Panc1 (cell line): ENCODE measurements around the gene NIPSNAP2. TPM values are rescaled to one million over a fixed set of nuclear protein-coding genes. Genes with fewer than 3 reads are reported as not detected.

Experiments used
- ATAC-seq: fragments of 200-7000 bp; cut with Tn5 transposase; 2 replicates; pipeline ENCODE4 v1.9.1; 2020; ENCODE audit warnings: mild to moderate bottlenecking, moderate library complexity
- BruUV-seq: library from RNA; stranded (reverse); fragments of 400-500 nt; replicated peaks from 2 replicates; lab custom pipeline; 2021; lab: Mats Ljungman, UMichigan
- CTCF ChIA-PET: fragments of 300-600 bp; sonication (Branson Sonifier 250); formaldehyde crosslinking; loops from one replicate; lab custom pipeline; 2022; ENCODE audit warnings: antibody characterized with exemption; lab: Charles Lee
- POLR2A ChIA-PET: fragments of 300-600 bp; sonication (Branson Sonifier 250); formaldehyde crosslinking; loops from one replicate; lab custom pipeline; 2022; ENCODE audit warnings: antibody characterized with exemption; lab: Charles Lee
- DNase-seq: peaks from one replicate; pipeline ENCODE4 v3.0.0-alpha.2; 2010; ENCODE audit warnings: low read depth, low spot score
- H3K27ac ChIP-seq: 2 replicates; pipeline ENCODE4 v1.5.1; 2011; ENCODE audit warnings: mild to moderate bottlenecking, low read length, inconsistent platforms
- H3K27me3 ChIP-seq: fragments of 200-500 bp; sonication (Bioruptor generic); 2 replicates; pipeline ENCODE4 v1.6.0; 2014; ENCODE audit warnings: low read length, inconsistent platforms; ENCODE audit not compliant: control insufficient read depth, insufficient read depth
- H3K36me3 ChIP-seq: fragments of 200-500 bp; sonication (Bioruptor generic); 2 replicates; pipeline ENCODE4 v1.5.1; 2014; ENCODE audit warnings: inconsistent platforms, mild to moderate bottlenecking, low read length, moderate library complexity; ENCODE audit not compliant: control insufficient read depth, insufficient read depth
- H3K4me1 ChIP-seq: 2 replicates; pipeline ENCODE4 v1.5.1; 2011; ENCODE audit warnings: inconsistent platforms, mild to moderate bottlenecking, low read length, moderate library complexity; ENCODE audit not compliant: control insufficient read depth, insufficient read depth
- H3K4me3 ChIP-seq, 2 experiments: 2 replicates each; pipeline ENCODE4 v1.5.1; 2011 to 2012; ENCODE audit warnings: low read depth in 2 of 2, low read length in 2 of 2, mild to moderate bottlenecking in 2 of 2, inconsistent platforms in 1 of 2, moderate library complexity in 1 of 2
- H3K9me3 ChIP-seq: fragments of 200-500 bp; sonication (Bioruptor generic); 2 replicates; pipeline ENCODE4 v1.5.1; 2014; ENCODE audit warnings: low read depth, mild to moderate bottlenecking, inconsistent platforms, low read length, moderate library complexity; ENCODE audit not compliant: control insufficient read depth, insufficient read depth
- CTCF ChIP-seq: fragments of 450-650 bp; IDR thresholded peaks from 2 replicates; pipeline ENCODE4 v1.5.1; 2017; ENCODE audit warnings: mild to moderate bottlenecking
- POLR2AphosphoS5 ChIP-seq: IDR thresholded peaks from 2 replicates; pipeline ENCODE4 v1.6.1; 2012; ENCODE audit warnings: mild to moderate bottlenecking, low read depth, low read length, moderate library complexity
- REST ChIP-seq, 2 experiments: IDR thresholded peaks; 2 replicates each; pipeline ENCODE4 v1.6.1; 2011 to 2012; ENCODE audit warnings: low read depth in 2 of 2, control low read depth in 1 of 2, low read length in 1 of 2, mild to moderate bottlenecking in 1 of 2, moderate library complexity in 1 of 2; ENCODE audit not compliant: insufficient read depth in 1 of 2
- SIN3A ChIP-seq: IDR thresholded peaks from 2 replicates; pipeline ENCODE4 v1.6.1; 2012; ENCODE audit warnings: low read depth, mild to moderate bottlenecking, low read length, moderate library complexity, borderline replicate concordance; ENCODE audit not compliant: insufficient read depth
- TCF7L2 ChIP-seq: IDR thresholded peaks from 2 replicates; pipeline ENCODE4 v1.6.1; 2011; ENCODE audit warnings: mild to moderate bottlenecking, low read depth, low read length, inconsistent platforms
- in situ Hi-C: cut with HindIII; loops from 2 replicates; pipeline ENCODE4 v1.10.0; 2016; ENCODE audit warnings: low sequenced_read_pairs, low pct_unique_long_range_greater_than_20kb
- intact Hi-C: fragments of 100-400 bp; cut with micrococcal nuclease; formaldehyde crosslinking; loops from one replicate; pipeline ENCODE4 v1.10.0; 2022; ENCODE audit not compliant: unreplicated experiment
- total RNA-seq: library from RNA; stranded (reverse); gene quantifications from one replicate; pipeline ENCODE4 v1.2.1, GENCODE V29; 2021; ENCODE audit not compliant: unreplicated experiment

NIPSNAP2 gene
- total RNA-seq, 1 experiment from 2014 or later = 93.2 TPM

DNA sequence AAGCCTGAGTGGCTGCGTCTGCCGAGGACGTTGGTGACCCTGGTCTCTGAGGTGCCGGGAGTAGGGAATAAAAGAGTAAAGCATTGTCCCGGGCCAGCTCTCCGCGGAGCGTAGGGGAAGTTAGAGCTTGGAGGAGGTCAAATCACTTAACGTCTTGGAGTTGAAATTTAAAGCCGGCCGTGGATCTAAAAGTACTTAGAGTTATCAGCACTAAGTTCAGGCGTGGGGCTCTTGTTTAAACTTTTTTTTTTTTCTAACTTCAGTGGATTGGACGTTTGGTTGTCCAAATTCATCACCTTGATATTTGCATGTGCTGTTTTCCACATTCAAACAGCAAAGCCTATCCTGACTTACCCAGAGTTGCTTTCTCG, 700 bp downstream of the NIPSNAP2 start:
- intact Hi-C loops = no loop called here

DNA sequence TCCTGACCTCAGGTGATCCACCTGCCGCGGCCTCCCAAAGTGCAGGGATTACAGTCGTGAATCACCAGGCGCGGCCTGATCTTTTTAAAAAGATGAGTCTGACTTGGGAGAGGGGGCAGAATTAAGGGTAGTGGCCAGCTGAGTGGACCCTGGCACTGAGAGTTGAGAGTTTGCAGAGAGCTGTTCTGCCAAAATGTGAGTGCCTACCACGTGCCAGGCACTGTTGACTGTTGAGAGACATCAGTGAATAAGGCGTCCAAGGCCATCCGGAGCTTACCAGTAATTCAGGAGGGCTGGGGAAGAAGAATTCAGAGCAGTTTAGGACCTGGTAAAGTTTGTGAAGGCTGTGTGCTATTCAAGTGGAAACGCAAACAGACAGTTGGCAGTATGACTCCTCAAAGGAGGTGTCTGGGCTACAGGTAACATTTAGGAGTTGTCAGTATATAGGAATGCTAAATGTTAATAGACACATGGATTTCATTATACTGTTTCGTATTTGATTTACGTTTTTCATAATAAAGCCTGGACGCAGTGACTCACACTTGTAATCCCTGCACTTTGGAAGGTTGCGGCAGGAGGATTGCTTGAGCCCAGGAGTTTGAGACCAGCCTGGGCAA, 1.5 kb downstream of the NIPSNAP2 start:
- CTCF ChIA-PET = interaction anchor here (1.3 kb wide), 1 partner anchor 373 kb away, joined by 3 read pairs; no protein-coding TSS in a partner anchor
- H3K4me3 ChIP-seq = peak overlapping the region; percentile 69 to 81

More for the DNA sequence above, 700 bp downstream of the NIPSNAP2 start:
- DNase-seq (no peak), ATAC-seq (no peak)
- BruUV-seq = no TSS peak
- no peaks in the 10 kb centered on the region for H3K9me3 ChIP-seq
- H3K4me1 ChIP-seq = peaks cover 10% of the 10 kb centered on the region
- TF ChIP-seq SIN3A = no peak; the same call in 1 of the 2 replicates
- no peak for TF ChIP-seq REST (IDR thresholded peaks at IDR 0.05; ENCODE audit: insufficient read depth in 1 of 2, low read depth in 2 of 2, low read length in 1 of 2)
- no peak; the same call in 1 of the 2 replicates for TF ChIP-seq POLR2AphosphoS5
- TF ChIP-seq TCF7L2 = no peak
- TF ChIP-seq CTCF = no peak
- H3K36me3 ChIP-seq = no peaks in the 10 kb centered on the region
- H3K27ac ChIP-seq = peak overlapping the region; percentile 95
- CTCF ChIA-PET = interaction anchor here (0.6 to 1.9 kb wide), 3 partner anchors 98 to 324 kb away, joined by 4 to 11 read pairs (median 6); no protein-coding TSS in a partner anchor
- peak overlapping the region; percentile 69 to 81 for H3K4me3 ChIP-seq
- in situ Hi-C loops = no loop called here
- H3K27me3 ChIP-seq = no peaks in the 10 kb centered on the region
- POLR2A ChIA-PET = interaction anchor here (0.7 kb wide), 1 partner anchor 89 kb away, joined by 9 read pairs; no protein-coding TSS in a partner anchor

More for the DNA sequence above, 1.5 kb downstream of the NIPSNAP2 start:
- in situ Hi-C loops (no loop called here), intact Hi-C loops (no loop called here)
- TF ChIP-seq SIN3A (no peak), POLR2AphosphoS5 (no peak), CTCF (no peak), REST (IDR thresholded peaks at IDR 0.05; ENCODE audit: insufficient read depth in 1 of 2, low read depth in 2 of 2, low read length in 1 of 2) (no peak), TCF7L2 (no peak)
- no peaks in the 10 kb centered on the region for H3K27me3 ChIP-seq
- POLR2A ChIA-PET = no interaction called here
- no peak for DNase-seq
- H3K9me3 ChIP-seq = no peaks in the 10 kb centered on the region
- no peaks in the 10 kb centered on the region for H3K36me3 ChIP-seq
- peak overlapping the region; percentile 95 for H3K27ac ChIP-seq
- no TSS peak for BruUV-seq
- no peak for ATAC-seq
- peaks cover 15% of the 10 kb centered on the region for H3K4me1 ChIP-seq
